ENCODE measurements around the gene CABLES1. TPM values are rescaled to one million over a fixed set of nuclear protein-coding genes. Genes with fewer than 3 reads are reported as not detected.

Gene CABLES1
- total RNA-seq, 6 experiments from 2014 or later: 7.4 to 21.5 (median 11.3) TPM

GRCh38 chr18:23194997-23195957 lies 60.0 kb downstream of the CABLES1 start:
- Histone ChIP-seq H3K27ac (peak overlapping the region; percentile 41 to 74 (median 42)), H3K4me3 (peak overlapping the region in 2 of 3 donors; percentile 25 to 26), H3K36me3 (no peaks in the 10 kb centered on the region), H3K9me3 (no peaks in the 10 kb centered on the region), H3K27me3 (no peaks in the 10 kb centered on the region), H3K4me1 (peaks cover 0 to 41% (median 6%) of the 10 kb centered on the region in 4 donors)
- 83% methylated on average over 9 of the region's 9 CpGs for WGBS (ENCODE audit: insufficient coverage, low coverage, low lambda C conversion rate, missing lambda C conversion rate)
- DNase-seq (no peak), ATAC-seq (no peak)
- intact Hi-C loops (cut with DNase I): loop anchor here in 1 of 2 donors (5.0 kb wide), 1 partner anchor 58 kb away; the partner anchor contains the start of gene CABLES1
- TF ChIP-seq, protein P1, sequence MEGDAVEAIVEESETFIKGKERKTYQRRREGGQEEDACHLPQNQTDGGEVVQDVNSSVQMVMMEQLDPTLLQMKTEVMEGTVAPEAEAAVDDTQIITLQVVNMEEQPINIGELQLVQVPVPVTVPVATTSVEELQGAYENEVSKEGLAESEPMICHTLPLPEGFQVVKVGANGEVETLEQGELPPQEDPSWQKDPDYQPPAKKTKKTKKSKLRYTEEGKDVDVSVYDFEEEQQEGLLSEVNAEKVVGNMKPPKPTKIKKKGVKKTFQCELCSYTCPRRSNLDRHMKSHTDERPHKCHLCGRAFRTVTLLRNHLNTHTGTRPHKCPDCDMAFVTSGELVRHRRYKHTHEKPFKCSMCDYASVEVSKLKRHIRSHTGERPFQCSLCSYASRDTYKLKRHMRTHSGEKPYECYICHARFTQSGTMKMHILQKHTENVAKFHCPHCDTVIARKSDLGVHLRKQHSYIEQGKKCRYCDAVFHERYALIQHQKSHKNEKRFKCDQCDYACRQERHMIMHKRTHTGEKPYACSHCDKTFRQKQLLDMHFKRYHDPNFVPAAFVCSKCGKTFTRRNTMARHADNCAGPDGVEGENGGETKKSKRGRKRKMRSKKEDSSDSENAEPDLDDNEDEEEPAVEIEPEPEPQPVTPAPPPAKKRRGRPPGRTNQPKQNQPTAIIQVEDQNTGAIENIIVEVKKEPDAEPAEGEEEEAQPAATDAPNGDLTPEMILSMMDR (IDR thresholded peaks at IDR 0.05): no peak

- Histone ChIP-seq H3K4me3 (no peak overlapping the region), H3K36me3 (no peaks in the 10 kb centered on the region), H3K9me3 (no peaks in the 10 kb centered on the region), H3K27ac (no peak overlapping the region), H3K4me1 (peaks cover 0 to 36% (median 4%) of the 10 kb centered on the region in 4 donors), H3K27me3 (no peaks in the 10 kb centered on the region)
- 69% methylated on average over 15 of the region's 22 CpGs for WGBS (ENCODE audit: insufficient coverage, low coverage, low lambda C conversion rate, missing lambda C conversion rate)
- intact Hi-C loops (cut with DNase I): no loop called here
- TF ChIP-seq, protein P1 (IDR thresholded peaks at IDR 0.05): no peak
- no peak for TF ChIP-seq POLR2A (IDR thresholded peaks at IDR 0.05)
- no peak for DNase-seq
- no peak for ATAC-seq
Observed at GRCh38 chr18:23196119-23197007, 61.1 kb downstream of the CABLES1 start.

DNA sequence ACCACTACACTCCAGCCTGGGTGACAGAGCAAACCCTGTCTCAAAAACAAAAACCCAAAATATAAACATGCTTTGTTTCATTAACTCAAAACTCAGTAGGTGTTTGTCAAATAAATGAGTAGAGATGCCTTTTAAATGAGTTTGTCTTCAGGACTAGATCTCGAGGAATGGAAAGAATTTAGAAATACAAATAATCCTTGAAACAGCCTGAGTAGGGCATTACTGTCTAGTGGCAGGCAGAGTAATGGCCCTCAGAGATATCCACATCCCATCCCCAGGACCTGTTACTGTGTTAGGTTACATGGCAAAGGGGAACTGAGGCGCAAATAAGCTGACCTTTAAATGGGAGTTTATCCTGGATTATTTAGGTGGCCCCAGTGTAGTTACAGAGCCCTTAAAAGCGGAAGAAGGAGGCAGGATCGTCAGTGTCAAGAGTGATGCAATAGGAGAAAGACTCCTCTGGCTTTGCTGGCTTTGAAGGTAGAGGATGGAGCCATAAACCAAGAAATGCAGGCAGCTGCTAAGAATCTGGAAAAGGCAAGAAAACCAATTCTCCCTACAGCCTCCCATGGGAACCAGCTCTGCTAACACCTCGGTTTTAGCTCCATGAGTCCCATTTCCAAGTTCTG lies 63.0 kb downstream of the CABLES1 start:
- Histone ChIP-seq H3K36me3 (no peaks in the 10 kb centered on the region), H3K4me3 (no peak overlapping the region), H3K27me3 (no peaks in the 10 kb centered on the region), H3K9me3 (no peaks in the 10 kb centered on the region), H3K27ac (no peak overlapping the region), H3K4me1 (peaks cover 0 to 20% (median 4%) of the 10 kb centered on the region in 4 donors)
- no peak for TF ChIP-seq POLR2A (IDR thresholded peaks at IDR 0.05)
- TF ChIP-seq, protein P1 (IDR thresholded peaks at IDR 0.05): no peak
- ATAC-seq (no peak), DNase-seq (no peak)
- intact Hi-C loops (cut with DNase I): no loop called here
- whole genome bisulfite sequencing (ENCODE audit: insufficient coverage, low coverage, low lambda C conversion rate, missing lambda C conversion rate): 92% methylated on average over 5 of the region's 5 CpGs

DNA sequence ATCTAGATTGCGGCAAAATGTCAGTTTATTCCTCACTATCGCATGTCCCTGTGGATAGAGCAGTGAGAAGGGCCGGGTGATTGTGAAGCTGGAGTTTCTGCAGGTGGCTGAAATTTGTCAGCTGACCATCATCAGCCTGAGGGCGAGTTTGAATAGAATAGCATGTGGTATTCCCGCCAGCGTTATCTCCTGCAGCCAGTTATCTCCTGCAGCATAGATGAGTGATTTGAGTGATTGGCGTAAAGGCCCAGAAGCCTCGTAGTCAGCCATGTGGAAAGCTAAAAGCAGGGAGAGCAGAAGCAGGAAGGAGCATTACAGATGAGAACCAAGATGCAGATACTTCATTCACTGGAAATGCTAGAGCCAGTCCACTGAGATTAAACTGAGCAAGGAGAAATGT lies 65.5 kb downstream of the CABLES1 start:
- DNase-seq: no peak
- WGBS (ENCODE audit: insufficient coverage, low coverage, low lambda C conversion rate, missing lambda C conversion rate): 87% methylated on average over 6 of the region's 8 CpGs
- Histone ChIP-seq H3K27me3 (no peaks in the 10 kb centered on the region), H3K27ac (no peak overlapping the region), H3K9me3 (no peaks in the 10 kb centered on the region), H3K4me3 (no peak overlapping the region), H3K36me3 (no peaks in the 10 kb centered on the region), H3K4me1 (no peaks in the 10 kb centered on the region)
- TF ChIP-seq POLR2A (IDR thresholded peaks at IDR 0.05): no peak
- ATAC-seq: no peak
- intact Hi-C loops (cut with DNase I): no loop called here
